ENCODE data around the gene TRIM5.
"Not testable (repeated sequence)": the region's sequence is repeated elsewhere in the genome, so short reads cannot be mapped to it uniquely, and the experiment has no call there.

The TRIM5 gene

DNA sequence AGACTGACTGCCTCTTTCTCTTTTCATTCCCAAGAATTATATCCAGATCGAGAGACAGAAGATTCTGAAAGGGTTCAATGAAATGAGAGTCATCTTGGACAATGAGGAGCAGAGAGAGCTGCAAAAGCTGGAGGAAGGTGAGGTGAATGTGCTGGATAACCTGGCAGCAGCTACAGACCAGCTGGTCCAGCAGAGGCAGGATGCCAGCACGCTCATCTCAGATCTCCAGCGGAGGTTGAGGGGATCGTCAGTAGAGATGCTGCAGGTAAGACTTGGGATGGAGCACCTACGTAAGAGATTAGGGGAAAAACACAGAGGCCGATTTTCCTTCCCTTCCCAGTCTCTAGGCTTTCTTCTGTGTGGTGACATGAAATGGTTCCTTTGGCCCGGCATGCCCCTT, 13.4 kb upstream of the TRIM5 start:
- TF ChIP-seq GATA1 (IDR thresholded peaks at IDR 0.05; ENCODE audit: low read depth, low read length) (no peak), POLR2A (IDR thresholded peaks at IDR 0.05; ENCODE audit: low read length) (no peak)
- no peak for DNase-seq

DNA sequence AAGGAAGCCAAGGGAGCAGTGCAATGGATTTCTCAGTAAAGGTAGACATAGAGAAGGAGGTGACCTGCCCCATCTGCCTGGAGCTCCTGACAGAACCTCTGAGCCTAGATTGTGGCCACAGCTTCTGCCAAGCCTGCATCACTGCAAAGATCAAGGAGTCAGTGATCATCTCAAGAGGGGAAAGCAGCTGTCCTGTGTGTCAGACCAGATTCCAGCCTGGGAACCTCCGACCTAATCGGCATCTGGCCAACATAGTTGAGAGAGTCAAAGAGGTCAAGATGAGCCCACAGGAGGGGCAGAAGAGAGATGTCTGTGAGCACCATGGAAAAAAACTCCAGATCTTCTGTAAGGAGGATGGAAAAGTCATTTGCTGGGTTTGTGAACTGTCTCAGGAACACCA, 11.3 kb upstream of the TRIM5 start:
- DNase-seq: no peak
- TF ChIP-seq POLR2A (IDR thresholded peaks at IDR 0.05; ENCODE audit: low read length): no peak
- TF ChIP-seq GATA1 (IDR thresholded peaks at IDR 0.05; ENCODE audit: low read depth, low read length): no peak

DNA sequence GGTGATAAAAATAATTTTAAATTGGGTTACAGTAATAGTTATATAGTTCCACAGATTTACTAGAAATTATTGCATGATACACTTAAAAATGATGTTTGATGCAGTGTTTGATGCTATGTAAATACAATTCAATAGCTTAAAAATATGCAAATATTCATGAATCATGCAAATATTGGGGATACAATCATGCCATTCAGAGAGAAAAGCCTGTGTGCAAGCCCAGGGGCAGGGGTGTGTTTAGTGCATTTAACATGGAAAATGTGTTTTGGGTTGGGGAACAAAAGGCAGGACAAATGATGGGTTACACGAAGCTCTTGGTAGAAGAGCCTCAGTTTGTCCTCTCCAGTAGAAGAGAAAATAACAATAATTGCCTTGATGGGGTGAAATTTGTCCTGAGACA, 10.7 kb upstream of the TRIM5 start:
- TF ChIP-seq POLR2A (IDR thresholded peaks at IDR 0.05; ENCODE audit: low read length) (no peak), GATA1 (IDR thresholded peaks at IDR 0.05; ENCODE audit: low read depth, low read length) (no peak)
- no peak for DNase-seq

DNA sequence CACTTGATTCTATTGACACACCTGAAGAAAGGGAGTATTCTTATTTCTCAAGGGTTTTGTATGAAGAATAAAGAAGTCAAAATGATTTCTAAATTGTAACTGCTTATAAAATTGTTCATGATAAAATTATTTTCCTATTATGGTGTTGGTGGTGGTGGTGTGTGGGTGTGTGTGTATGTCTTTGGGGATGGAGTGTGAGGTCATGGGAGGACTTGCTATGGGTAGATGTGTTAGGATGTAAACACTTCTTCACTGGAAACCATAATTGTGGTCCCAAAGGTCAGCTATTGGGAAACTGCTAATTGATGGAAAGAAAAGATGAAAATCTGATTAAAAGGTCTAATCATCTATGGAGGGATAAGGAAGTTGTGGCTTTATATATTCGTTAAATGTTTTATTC, 9.8 kb upstream of the TRIM5 start:
- TF ChIP-seq POLR2A (IDR thresholded peaks at IDR 0.05; ENCODE audit: low read length): no peak
- no peak for TF ChIP-seq GATA1 (IDR thresholded peaks at IDR 0.05; ENCODE audit: low read depth, low read length)
- no peak for DNase-seq

DNA sequence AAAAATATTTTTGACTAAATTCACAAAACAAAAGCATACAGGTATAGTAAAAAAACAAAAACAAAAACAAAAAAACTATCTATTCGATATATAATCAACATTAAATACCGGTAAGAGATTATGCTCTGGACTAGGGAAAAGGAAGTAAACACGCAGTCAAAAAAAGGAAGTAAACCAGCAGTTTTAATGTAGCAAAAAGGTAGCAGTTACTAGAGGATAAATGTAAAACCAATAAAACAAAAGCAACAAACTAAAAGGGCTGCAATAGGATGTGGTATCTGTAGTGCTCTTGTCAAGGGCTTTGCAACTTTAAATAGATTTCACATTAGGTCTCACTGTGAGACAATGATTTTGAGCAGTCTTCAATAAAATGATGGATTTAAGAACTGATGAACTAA, 7.1 kb upstream of the TRIM5 start:
- DNase-seq: peak in 1 of 2 experiments; percentile 27
- TF ChIP-seq POLR2A (IDR thresholded peaks at IDR 0.05; ENCODE audit: low read length) (no peak), GATA1 (IDR thresholded peaks at IDR 0.05; ENCODE audit: low read depth, low read length) (no peak)

DNA sequence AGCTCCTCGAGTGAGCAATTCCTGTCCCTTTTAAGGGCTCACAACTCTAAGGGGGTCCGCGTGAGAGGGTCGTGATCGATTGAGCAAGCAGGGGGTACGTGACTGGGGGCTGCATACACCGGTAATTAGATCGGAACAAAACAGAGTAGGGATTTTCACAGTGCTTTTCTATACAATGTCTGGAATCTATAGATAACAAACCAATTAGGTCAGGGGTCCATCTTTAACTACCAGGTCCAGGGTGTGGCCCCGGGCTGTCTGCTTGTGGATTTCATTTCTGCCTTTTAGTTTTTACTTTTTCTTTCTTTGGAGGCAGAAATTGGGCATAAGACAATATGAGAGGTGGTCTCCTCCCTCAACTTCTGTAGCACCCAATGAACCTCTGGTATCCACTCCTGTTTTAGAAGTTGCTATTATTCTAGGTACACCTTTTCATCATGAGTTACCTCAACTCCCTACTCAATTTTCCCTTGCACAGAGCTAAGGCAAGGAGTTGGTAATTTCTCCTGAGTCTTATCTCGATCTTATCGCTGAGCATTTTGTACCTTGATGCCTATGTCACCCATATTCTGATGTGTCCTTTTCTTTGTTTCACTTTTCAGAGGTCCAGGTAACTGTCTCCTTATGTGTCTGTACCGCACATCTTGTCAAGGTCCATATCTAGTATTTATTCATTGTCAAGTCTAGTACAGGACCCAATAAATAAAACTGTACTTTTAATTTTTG, 6.5 kb upstream of the TRIM5 start:
- DNase-seq: peak; percentile 55 to 65

DNA sequence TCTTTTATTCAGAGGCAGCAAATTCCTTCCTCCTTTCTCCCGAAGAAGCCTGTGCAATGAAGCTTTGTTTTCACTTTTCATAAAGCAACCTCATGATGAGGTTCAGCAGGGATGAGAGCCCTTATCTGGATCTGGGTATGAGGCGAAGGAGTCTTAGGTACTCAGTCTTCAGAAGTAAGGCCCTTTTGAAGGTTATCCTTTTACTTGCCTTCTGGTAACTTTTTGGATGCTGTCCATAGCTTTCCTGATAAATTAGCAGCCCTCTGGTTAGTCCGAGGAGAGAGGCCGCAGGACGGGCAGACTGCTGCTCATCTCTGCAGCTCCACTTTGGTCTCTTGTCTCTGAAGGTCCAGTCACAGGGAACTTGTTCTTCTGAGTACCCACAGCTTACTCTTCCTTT, 5.9 kb upstream of the TRIM5 start:
- peak; percentile 64 to 73 for DNase-seq

DNA sequence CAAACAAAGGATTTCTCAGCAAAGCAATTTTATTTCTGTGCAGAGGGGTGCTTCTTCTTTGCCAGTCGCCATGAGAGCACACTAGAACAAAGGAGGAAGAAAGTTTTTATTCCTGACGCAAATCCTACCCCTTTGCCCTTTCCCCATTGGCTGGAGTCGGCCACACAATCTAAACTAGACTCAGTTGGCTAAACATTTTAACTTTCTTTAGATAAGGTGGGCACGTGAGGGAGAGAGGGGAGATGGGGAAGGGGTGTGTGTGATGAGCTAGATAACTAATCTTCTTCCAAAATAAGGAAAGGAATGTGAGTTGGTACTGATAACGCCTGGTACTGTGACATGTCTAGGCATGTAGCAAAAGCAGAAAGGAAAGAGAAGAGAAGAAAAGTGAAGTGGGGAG, 5.3 kb upstream of the TRIM5 start:
- peak; percentile 73 to 81 for DNase-seq
- TF ChIP-seq GATA1 (IDR thresholded peaks at IDR 0.05; ENCODE audit: low read depth, low read length) (no peak), POLR2A (IDR thresholded peaks at IDR 0.05; ENCODE audit: low read length) (peak; percentile 43)

More for the DNA sequence above, 5.9 kb upstream of the TRIM5 start:
- TF ChIP-seq GATA1 (IDR thresholded peaks at IDR 0.05; ENCODE audit: low read depth, low read length) (no peak), POLR2A (IDR thresholded peaks at IDR 0.05; ENCODE audit: low read length) (peak; percentile 31)

DNA sequence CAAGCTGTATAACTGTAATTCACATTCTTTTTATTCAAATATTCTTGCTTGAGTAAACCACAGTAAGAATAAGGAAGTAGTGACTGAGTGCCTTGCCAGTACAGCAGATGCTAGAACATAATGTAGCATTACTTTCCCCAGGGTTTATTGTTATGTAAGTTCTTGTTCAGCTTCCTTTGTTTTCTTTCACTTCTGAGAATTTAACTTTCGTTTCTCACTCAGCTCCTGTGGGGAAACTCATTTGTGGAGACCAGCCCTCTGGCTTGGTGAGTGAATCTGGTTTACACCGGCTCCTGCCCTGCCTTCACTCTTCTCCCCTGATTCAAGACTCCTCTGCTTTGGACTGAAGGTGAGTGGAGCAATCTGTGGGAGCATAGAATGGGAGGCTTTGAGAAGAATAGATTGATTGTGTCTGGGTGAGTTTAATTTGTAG, 4.7 kb upstream of the TRIM5 start, which contains the start of gene TRIM22:
TSS of gene TRIM22 (plus strand) at position 240 of the 433 bp plus-strand sequence. CDS start 6,443 bp downstream, outside the sequence.
- TF ChIP-seq GATA1 (IDR thresholded peaks at IDR 0.05; ENCODE audit: low read depth, low read length) (no peak), POLR2A (IDR thresholded peaks at IDR 0.05; ENCODE audit: low read length) (no peak)
- DNase-seq: peak; percentile 31 to 62

DNA sequence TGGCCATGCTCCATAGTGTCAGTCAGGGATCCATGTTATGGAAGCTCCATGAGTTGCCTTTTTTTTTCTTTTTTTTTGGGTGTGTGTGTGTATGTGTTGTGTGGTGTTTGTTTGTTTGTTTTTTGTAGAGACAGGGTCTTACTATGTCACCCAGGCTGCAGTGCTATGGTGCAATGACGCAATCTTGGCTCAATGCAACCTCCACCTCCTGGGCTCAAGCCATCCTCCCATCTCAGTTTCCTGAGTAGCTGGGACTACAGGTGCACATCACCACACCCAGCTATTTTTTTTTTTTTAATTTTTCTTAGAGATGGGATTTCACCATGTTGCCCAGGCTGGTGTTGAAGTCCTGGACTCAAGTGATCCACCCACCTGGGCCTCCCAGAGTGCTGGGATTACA, 3.6 kb upstream of the TRIM5 start:
- DNase-seq: peak in 1 of 2 experiments; percentile 39
- TF ChIP-seq POLR2A (IDR thresholded peaks at IDR 0.05; ENCODE audit: low read length) (no peak), GATA1 (IDR thresholded peaks at IDR 0.05; ENCODE audit: low read depth, low read length) (no peak)

DNA sequence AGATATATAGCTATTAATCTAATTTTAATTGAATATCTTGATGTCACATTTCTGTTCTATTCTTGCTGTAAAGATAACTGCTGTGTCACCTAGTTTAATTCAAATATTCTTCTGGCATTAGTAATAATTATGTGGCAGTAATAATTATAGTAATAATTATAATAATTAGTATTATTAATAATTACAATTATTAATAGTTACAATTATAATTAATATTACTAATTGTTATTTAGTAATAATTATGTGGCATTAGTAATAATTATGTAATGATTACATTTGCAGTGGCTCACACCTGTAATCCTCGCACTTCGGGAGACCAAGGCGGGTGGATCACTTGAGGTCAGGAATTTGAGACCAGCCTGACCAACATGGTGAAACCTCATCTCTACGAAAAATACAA, 1.6 kb upstream of the TRIM5 start:
- no peak for TF ChIP-seq GATA1 (IDR thresholded peaks at IDR 0.05; ENCODE audit: low read depth, low read length)
- no peak for TF ChIP-seq POLR2A (IDR thresholded peaks at IDR 0.05; ENCODE audit: low read length)
- no peak for DNase-seq

DNA sequence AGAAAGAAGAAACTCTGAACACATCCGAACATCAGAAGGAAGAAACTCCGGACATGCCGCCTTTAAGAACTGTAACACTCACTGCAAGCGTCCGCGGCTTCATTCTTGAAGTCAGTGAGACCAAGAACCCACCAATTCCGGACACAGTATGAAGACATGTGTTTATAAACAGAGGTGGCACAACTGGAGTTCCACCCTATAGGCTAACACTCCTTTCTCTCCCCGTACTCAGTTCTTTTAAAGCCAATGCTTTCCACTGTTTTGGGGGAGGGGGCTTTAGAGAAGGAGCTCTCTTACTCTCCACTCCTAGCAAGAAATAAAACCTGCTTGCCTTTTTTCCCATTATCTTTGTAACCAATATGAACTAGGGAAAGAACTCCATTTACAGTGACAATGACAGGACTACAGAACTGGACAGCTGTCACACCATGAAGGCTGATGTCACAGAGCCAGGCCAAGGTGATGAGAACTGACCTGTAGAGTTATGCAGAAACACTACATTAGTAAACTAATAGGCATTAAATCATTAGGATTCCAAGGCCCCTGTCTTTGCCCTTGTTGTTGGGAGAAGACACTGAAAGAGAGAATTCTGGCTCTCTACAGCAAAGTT, 733 bp downstream of the TRIM5 start:
- no peak for TF ChIP-seq POLR2A (IDR thresholded peaks at IDR 0.05; ENCODE audit: low read length)
- TF ChIP-seq GATA1 (IDR thresholded peaks at IDR 0.05; ENCODE audit: low read depth, low read length): no peak
- peak in 1 of 2 experiments; percentile 37 for DNase-seq

DNA sequence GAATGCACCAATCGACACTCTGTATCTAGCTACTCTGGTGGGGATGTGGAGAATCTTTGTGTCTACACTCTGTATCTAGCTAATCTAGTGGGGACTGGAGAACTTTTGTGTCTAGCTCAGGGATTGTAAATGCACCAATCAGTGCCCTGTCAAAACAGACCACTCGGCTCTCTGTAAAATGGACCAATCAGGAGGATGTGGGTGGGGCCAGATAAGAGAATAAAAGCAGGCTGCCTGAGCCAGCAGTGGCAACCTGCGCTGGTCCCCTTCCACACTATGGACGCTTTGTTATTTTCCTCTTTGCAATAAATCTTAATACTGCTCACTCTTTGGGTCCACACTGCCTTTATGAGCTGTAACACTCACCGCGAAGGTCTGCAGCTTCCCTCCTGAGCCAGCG, 1.3 kb downstream of the TRIM5 start:
- DNase-seq: peak; percentile 39 to 40
- peak; percentile 59 for TF ChIP-seq POLR2A (IDR thresholded peaks at IDR 0.05; ENCODE audit: low read length)

DNA sequence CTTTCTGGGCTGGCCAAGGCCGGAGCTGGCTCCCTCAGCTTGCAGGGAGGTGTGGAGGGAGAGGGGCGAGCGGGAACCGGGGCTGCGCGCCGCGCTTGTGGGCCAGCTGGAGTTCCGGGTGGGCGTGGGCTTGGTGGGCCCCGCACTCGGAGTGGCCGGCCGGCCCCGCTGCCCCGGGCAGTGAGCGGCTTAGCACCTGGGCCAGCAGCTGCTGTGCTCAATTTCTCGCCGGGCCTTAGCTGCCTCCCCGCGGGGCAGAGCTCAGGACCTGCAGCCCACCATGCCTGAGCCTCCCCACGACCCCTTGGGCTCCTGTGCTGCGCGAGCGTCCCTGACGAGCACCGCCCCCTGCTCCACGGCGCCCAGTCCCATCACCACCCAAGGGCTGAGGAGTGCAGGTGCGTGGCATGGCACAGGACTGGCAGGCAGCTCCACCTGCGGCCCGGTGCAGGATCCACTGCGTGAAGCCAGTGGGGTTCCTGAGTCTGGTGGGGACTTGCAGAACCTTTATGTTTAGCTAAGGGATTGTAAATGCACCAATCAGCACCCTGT, 1.9 kb downstream of the TRIM5 start:
- DNase-seq: not testable (repeated sequence)

DNA sequence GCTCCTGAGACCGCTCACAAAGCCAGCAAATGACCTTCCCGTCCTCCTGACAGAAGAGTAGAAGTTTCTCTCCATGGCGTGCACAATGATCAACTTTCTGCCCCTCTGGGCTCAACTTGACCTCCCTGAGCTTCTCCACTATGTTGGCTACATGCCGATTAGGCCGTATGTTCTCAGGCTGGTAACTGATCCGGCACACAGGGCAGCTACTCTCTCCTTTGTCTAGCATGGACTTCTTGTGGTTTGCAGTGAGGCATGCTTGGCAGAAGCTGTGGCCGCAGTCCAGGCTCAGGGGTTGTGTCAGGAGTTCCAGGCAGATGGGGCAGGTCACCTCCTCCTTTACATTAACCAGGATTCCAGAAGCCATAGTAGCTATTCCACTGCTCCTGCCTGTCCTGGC, 5.1 kb downstream of the TRIM5 start:
- DNase-seq: no peak
- TF ChIP-seq GATA1 (IDR thresholded peaks at IDR 0.05; ENCODE audit: low read depth, low read length) (no peak), POLR2A (IDR thresholded peaks at IDR 0.05; ENCODE audit: low read length) (no peak)
